Bronchial epithelial cell (primary cell): ENCODE data around the gene LTBP1. TPM values are rescaled to one million over a fixed set of nuclear protein-coding genes. Genes with fewer than 3 reads are reported as not detected.

Source experiments
- DNase-seq: peaks from one replicate; pipeline ENCODE4 v3.0.0-alpha.2; 2010; ENCODE audit warnings: low read depth
- FAIRE-seq: peaks from 2 replicates; lab custom pipeline; 2011; peaks lifted over from hg19 to GRCh38; lab: Jason Lieb, UNC
- H3K27me3 ChIP-seq: 2 replicates; pipeline ENCODE4 v1.5.1; 2011; ENCODE audit warnings: low read length; ENCODE audit not compliant: control insufficient read depth, insufficient read depth
- H3K36me3 ChIP-seq: 2 replicates; pipeline ENCODE4 v1.5.1; 2011; ENCODE audit warnings: low read length; ENCODE audit not compliant: control insufficient read depth, insufficient read depth
- H3K4me3 ChIP-seq: 2 replicates; pipeline ENCODE4 v1.5.1; 2011; ENCODE audit warnings: mild to moderate bottlenecking, low read depth, low read length, control low read depth
- CTCF ChIP-seq: IDR thresholded peaks from 2 replicates; pipeline ENCODE4 v1.5.1; 2011; ENCODE audit warnings: mild to moderate bottlenecking, moderate library complexity, low read length, control low read depth, inconsistent platforms; ENCODE audit not compliant: insufficient read depth, severe bottlenecking
- total RNA-seq: library from RNA; depleted of rRNA; stranded (reverse); fragments of >200 nt; gene quantifications from 2 replicates; pipeline ENCODE4 v1.2.1, GENCODE V29; 2014

LTBP1 gene
- total RNA-seq, 1 donor from 2014 or later = 6.6 TPM

- no peak overlapping the region for H3K4me3 ChIP-seq
- FAIRE-seq (no peak), DNase-seq (peak; percentile 23)
- no peaks in the 10 kb centered on the region for H3K27me3 ChIP-seq
- no peaks in the 10 kb centered on the region for H3K36me3 ChIP-seq
- TF ChIP-seq CTCF = no peak
Observed at GRCh38 chr2:33094303-33094702, 147.6 kb downstream of the LTBP1 start.

GRCh38 chr2:33099989-33100388, 153.2 kb downstream of the LTBP1 start:
- FAIRE-seq (no peak), DNase-seq (no peak)
- TF ChIP-seq CTCF = no peak
- H3K36me3 ChIP-seq = no peaks in the 10 kb centered on the region
- H3K4me3 ChIP-seq = no peak overlapping the region
- no peaks in the 10 kb centered on the region for H3K27me3 ChIP-seq

DNA sequence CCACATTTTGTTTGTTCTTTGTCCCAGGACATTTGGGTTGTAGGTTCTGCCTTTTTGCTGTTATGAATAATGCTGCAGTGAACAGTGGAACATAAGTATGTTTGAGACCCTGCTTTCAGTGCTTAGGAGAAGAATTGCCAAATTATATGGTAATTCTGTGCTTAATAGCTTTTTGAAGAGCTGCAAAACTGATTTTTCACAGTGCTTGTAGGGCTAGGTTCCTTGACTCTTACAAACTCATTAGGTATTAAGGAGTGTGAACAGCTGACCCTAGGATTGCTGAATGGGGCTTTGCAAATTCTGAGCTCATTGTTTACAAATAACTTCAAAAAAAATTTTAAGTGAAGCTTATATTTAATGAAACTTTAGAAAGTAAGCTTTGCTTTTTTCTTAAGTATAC, 154.2 kb downstream of the LTBP1 start:
- DNase-seq (no peak), FAIRE-seq (no peak)
- Histone ChIP-seq H3K36me3 (no peaks in the 10 kb centered on the region), H3K27me3 (no peaks in the 10 kb centered on the region), H3K4me3 (no peak overlapping the region)
- no peak for TF ChIP-seq CTCF

DNA sequence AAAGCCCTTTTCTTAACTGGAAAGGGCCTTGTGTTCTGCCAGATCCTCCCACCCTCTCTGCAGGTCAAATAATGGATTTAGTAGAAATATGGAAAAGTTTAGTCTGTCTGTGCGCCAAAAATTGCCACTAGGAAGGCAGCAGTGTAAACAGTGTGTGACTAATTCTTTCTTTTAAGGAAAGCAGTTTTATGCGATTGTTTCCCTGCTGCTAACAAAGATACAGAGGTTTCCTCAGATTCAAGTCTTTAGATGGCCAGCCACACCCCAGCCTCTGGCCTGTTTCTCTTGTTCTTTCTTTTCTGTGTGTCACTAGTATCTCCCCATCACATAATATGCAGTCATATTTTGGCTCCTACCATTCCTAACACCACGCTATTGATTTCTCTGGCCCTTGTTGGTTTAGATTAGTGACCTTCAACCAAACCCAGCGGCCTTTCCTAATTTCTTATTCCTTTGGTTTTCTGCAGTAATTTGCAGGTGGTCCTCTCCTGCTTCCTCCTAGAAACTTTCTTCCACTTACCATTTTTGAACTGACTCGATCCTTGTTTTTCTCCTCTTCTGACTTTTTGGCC, 157.4 kb downstream of the LTBP1 start:
- FAIRE-seq = no peak
- TF ChIP-seq CTCF = no peak
- H3K4me3 ChIP-seq = no peak overlapping the region
- peak; percentile 53 for DNase-seq
- no peaks in the 10 kb centered on the region for H3K36me3 ChIP-seq
- H3K27me3 ChIP-seq = no peaks in the 10 kb centered on the region

DNA sequence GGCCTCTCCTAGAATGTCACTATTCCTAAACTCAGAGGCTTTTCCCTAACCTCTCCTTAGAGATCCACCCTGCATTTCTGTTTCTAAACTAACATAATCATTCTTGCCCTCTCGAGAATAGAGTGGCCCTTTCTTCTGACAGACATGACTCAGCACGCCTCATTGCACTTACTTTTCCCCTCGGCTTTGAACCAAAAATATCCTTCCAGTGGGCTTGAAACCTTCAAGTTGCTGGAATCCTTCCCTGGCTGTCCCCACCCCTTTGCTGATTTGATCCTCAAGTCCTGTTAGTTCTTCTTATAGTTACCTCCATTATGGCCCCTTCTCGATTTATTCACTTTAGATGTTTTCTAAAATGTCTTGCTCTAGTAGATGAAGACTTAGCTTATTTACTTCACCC, 158.0 kb downstream of the LTBP1 start:
- Histone ChIP-seq H3K27me3 (no peaks in the 10 kb centered on the region), H3K4me3 (no peak overlapping the region), H3K36me3 (no peaks in the 10 kb centered on the region)
- DNase-seq (peak; percentile 63), FAIRE-seq (no peak)
- no peak for TF ChIP-seq CTCF

DNA sequence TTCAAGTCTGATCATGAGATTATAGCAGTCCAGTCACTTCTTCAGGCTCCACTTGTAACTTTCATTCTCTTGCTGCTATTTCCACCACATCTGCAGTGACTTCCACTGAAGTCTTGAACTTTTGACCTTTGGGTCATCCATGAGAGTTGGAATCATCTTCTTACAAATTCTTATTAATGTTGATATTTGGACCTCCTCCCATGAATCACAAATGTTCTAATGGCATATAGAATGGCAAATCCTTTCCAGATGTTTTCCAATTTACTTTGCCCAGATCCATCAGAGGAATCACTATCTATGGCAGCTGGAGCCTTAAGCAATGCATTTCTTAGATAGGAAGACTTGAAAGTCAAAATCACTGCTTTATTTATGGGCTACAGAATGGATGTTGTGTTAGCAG, 159.4 kb downstream of the LTBP1 start:
- Histone ChIP-seq H3K27me3 (no peaks in the 10 kb centered on the region), H3K4me3 (no peak overlapping the region), H3K36me3 (no peaks in the 10 kb centered on the region)
- DNase-seq (no peak), FAIRE-seq (no peak)
- no peak for TF ChIP-seq CTCF
